ENCODE data around the gene SKAP1. TPM values are rescaled to one million over a fixed set of nuclear protein-coding genes. Genes with fewer than 3 reads are reported as not detected.
A peak's percentile ranks its signal among the peaks of the same experiment; 100 is the strongest.

The SKAP1 gene
- total RNA-seq, 8 experiments from 2014 or later = 1.2 to 7.1 (median 1.5) TPM; not detected in 2

- Histone ChIP-seq H3K4me3 (no peak overlapping the region), H3K4me1 (replicated peaks in 1 of 2) (peaks cover 0 to 12% of the 10 kb centered on the region in 2 donors), H3K27ac (no peak overlapping the region)
- in situ Hi-C loops (cut with MboI; ENCODE audit: low pct_unique_long_range_greater_than_20kb in 2 of 9, low sequenced_read_pairs in 9 of 9, unreplicated experiment in 9 of 9) = no loop called here
- ATAC-seq (replicated peaks in 6 of 8) = peak in 2 of 8 experiments; percentile 22 to 80
These were observed 40.1 kb downstream of the SKAP1 start for GRCh38 chr17:48389903-48390302.

DNA sequence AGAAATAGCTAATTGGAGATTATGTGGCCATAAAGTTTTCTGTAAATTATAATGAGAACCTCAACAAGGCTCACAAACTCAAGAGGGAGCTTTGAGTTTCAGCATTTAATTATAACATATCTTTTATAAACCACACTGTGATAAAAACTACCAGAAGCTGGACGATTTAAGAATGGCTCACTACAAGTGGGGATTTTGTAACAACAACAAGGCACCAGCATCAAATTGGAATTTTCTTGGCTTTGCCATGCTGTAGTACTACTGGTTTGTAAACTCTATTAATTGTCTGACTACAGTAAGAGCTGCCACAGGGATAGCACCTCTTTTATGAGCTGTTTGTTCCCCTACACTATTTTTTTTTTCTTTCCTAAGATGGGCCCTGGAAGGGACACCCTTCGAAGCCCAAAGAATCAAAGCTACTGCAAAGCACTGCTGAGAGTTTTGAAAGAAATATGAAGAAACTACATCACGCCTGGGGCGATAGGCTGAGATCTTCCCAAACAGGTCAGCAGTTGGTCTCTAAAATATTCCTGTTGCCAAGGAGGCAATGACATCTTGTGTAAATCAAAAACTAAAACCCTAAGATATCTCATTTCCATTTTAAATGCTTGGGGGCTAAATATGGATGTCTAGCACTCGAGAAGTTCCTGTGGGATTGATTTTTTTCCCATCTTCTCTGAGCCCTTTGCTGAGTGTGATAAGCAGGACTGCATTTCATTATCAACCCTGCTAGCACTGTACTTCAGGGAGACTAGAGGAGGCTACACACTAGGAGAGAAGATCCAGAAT lies 40.9 kb downstream of the SKAP1 start:
- 10 to 80% (median 62%) methylated on average over 1 to 5 of the region's 5 CpGs for WGBS, 10 experiments

GRCh38 chr17:48386826-48387225 lies 43.2 kb downstream of the SKAP1 start:
- Histone ChIP-seq H3K4me3 (no peak overlapping the region), H3K27ac (no peak overlapping the region), H3K4me1 (replicated peaks in 1 of 2) (peaks cover 0 to 12% of the 10 kb centered on the region in 2 donors)
- no peak for ATAC-seq (replicated peaks in 6 of 8)
- in situ Hi-C loops (cut with MboI; ENCODE audit: low pct_unique_long_range_greater_than_20kb in 2 of 9, low sequenced_read_pairs in 9 of 9, unreplicated experiment in 9 of 9) = no loop called here
- WGBS, 10 experiments = 42 to 100% (median 83%) methylated on average over 1 of the region's 1 CpG; no CpG with 5 or more reads in 2 of the 10 experiments

More for the DNA sequence above, 40.9 kb downstream of the SKAP1 start:
- no peak overlapping the region for H3K27ac ChIP-seq
- in situ Hi-C loops (cut with MboI; ENCODE audit: low pct_unique_long_range_greater_than_20kb in 2 of 9, low sequenced_read_pairs in 9 of 9, unreplicated experiment in 9 of 9) = no loop called here
- peak in 4 of 8 experiments; percentile 31 to 90 (median 65) for ATAC-seq (replicated peaks in 6 of 8)
- H3K4me3 ChIP-seq = no peak overlapping the region
- H3K4me1 ChIP-seq (replicated peaks in 1 of 2) = peaks cover 0 to 12% of the 10 kb centered on the region in 2 donors

- peaks cover 0 to 12% of the 10 kb centered on the region in 2 donors for H3K4me1 ChIP-seq (replicated peaks in 1 of 2)
- no peak for ATAC-seq (replicated peaks in 6 of 8)
- H3K27ac ChIP-seq = no peak overlapping the region
- in situ Hi-C loops (cut with MboI; ENCODE audit: low pct_unique_long_range_greater_than_20kb in 2 of 9, low sequenced_read_pairs in 9 of 9, unreplicated experiment in 9 of 9) = no loop called here
- H3K4me3 ChIP-seq = no peak overlapping the region
- WGBS, 10 experiments = 17 to 82% (median 43%) methylated on average over 1 of the region's 1 CpG; no CpG with 5 or more reads in 3 of the 10 experiments
These were observed 44.7 kb downstream of the SKAP1 start for GRCh38 chr17:48385319-48385718.

DNA sequence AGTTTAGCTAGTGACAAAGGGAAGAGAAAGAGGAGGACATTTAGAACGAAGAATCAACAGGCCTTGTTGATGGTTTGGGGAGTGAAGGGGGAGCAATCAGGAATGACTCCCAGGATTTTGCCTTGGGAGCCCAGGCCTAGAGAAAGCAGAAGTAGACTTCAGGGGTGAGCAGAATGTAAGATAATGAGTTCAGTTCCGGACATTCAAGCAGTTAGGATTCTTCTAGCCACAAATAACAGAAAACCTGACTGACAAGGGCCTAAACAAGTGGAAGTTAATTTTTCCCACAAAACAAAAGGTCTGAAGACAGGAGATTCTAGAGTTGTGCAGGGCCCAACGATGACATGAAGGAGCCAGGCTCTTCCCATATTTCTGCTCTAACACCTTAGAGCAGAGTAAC lies 45.9 kb downstream of the SKAP1 start:
- ATAC-seq (replicated peaks in 6 of 8) = no peak
- WGBS, 10 experiments = 14 to 100% (median 81%) methylated on average over 1 to 3 of the region's 3 CpGs

GRCh38 chr17:48382989-48383388 lies 47.0 kb downstream of the SKAP1 start:
- in situ Hi-C loops (cut with MboI; ENCODE audit: low pct_unique_long_range_greater_than_20kb in 2 of 9, low sequenced_read_pairs in 9 of 9, unreplicated experiment in 9 of 9) = no loop called here
- H3K4me3 ChIP-seq = no peak overlapping the region
- H3K27ac ChIP-seq = no peak overlapping the region
- H3K4me1 ChIP-seq (replicated peaks in 1 of 2) = no peaks in the 10 kb centered on the region
- WGBS, 10 experiments = 51 to 94% (median 83%) methylated on average over 1 to 3 of the region's 3 CpGs; no CpG with 5 or more reads in 3 of the 10 experiments
- ATAC-seq (replicated peaks in 6 of 8) = no peak

More for the DNA sequence above, 45.9 kb downstream of the SKAP1 start:
- no peak overlapping the region for H3K4me3 ChIP-seq
- in situ Hi-C loops (cut with MboI; ENCODE audit: low pct_unique_long_range_greater_than_20kb in 2 of 9, low sequenced_read_pairs in 9 of 9, unreplicated experiment in 9 of 9) = no loop called here
- H3K4me1 ChIP-seq (replicated peaks in 1 of 2) = peaks cover 0 to 5% of the 10 kb centered on the region in 2 donors
- H3K27ac ChIP-seq = no peak overlapping the region

DNA sequence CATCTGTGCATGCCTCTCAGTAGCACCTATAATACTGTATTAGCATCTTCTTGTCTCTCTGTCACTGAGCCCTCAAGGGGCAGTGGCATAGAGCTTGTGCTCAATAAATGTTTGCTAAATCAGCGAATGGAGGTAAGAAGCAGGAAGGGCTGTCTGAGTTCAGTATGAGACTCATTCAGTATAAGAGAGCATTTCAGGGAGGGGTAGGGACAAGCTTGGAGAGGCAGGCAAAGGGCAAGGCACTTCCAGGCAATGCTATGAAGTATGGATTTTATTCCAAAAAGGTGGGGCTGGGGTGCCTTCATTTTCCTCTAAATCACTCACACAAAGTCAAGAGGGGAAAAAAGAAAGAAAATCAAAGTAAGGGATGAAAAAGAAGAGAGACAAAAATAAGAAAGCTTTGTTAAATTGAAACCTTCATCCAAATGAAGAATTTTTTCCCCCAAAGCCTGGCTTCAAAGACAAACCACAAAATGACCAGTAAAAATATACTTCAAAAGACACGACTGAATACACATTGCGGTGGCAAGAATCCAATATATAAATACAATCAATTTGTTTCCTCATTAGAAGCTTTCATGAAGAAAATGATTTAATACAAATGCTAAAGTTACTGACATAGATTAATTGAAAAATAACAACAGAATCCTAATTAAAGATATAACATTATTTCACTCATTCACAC lies 51.2 kb downstream of the SKAP1 start:
- WGBS, 10 experiments = 12 to 94% (median 75%) methylated on average over 2 to 3 of the region's 3 CpGs; no CpG with 5 or more reads in 1 of the 10 experiments
- in situ Hi-C loops (cut with MboI; ENCODE audit: low pct_unique_long_range_greater_than_20kb in 2 of 9, low sequenced_read_pairs in 9 of 9, unreplicated experiment in 9 of 9) = no loop called here
- ATAC-seq (replicated peaks in 6 of 8) = peak in 2 of 8 experiments; percentile 63 to 70

GRCh38 chr17:48378238-48378637 lies 51.8 kb downstream of the SKAP1 start:
- in situ Hi-C loops (cut with MboI; ENCODE audit: low pct_unique_long_range_greater_than_20kb in 2 of 9, low sequenced_read_pairs in 9 of 9, unreplicated experiment in 9 of 9) = no loop called here
- H3K27ac ChIP-seq = no peak overlapping the region
- H3K4me1 ChIP-seq (replicated peaks in 1 of 2) = no peaks in the 10 kb centered on the region
- no peak for ATAC-seq (replicated peaks in 6 of 8)
- WGBS, 10 experiments = 0 to 100% (median 80%) methylated on average over 1 to 2 of the region's 3 CpGs; no CpG with 5 or more reads in 5 of the 10 experiments
- H3K4me3 ChIP-seq = no peak overlapping the region

More for the DNA sequence above, 51.2 kb downstream of the SKAP1 start:
- Histone ChIP-seq H3K27ac (no peak overlapping the region), H3K4me1 (replicated peaks in 1 of 2) (no peaks in the 10 kb centered on the region), H3K4me3 (no peak overlapping the region)

GRCh38 chr17:48376682-48377325 lies 53.2 kb downstream of the SKAP1 start:
- H3K4me1 ChIP-seq (replicated peaks in 1 of 2) = no peaks in the 10 kb centered on the region
- no peak overlapping the region for H3K4me3 ChIP-seq
- H3K27ac ChIP-seq = no peak overlapping the region
- in situ Hi-C loops (cut with MboI; ENCODE audit: low pct_unique_long_range_greater_than_20kb in 2 of 9, low sequenced_read_pairs in 9 of 9, unreplicated experiment in 9 of 9) = no loop called here
- peak in 2 of 8 experiments; percentile 56 to 70 for ATAC-seq (replicated peaks in 6 of 8)
- WGBS, 10 experiments = 20 to 88% (median 78%) methylated on average over 1 to 6 of the region's 6 CpGs

DNA sequence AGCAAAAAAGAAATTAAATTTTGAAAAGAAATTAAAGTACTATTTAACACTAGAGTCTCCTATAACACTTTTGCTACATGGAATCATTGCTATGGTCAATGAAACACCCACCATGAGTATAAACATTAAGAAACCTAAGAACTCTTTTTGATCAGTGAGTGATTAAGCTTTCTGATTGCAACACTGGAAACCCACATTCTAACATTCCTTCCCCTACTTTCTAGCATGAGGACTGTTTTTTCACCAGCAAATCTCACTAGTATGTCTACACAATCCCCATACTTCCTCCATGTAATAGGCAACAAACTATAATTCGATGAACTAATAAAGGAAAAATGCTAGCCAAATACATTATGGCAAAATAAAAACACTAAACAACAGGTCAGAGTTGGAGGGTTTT lies 54.7 kb downstream of the SKAP1 start:
- ATAC-seq (replicated peaks in 6 of 8) = no peak
- Histone ChIP-seq H3K27ac (no peak overlapping the region), H3K4me3 (no peak overlapping the region), H3K4me1 (replicated peaks in 1 of 2) (no peaks in the 10 kb centered on the region)
- in situ Hi-C loops (cut with MboI; ENCODE audit: low pct_unique_long_range_greater_than_20kb in 2 of 9, low sequenced_read_pairs in 9 of 9, unreplicated experiment in 9 of 9) = no loop called here
- WGBS, 10 experiments = 0 to 75% (median 22%) methylated on average over 1 of the region's 1 CpG; no CpG with 5 or more reads in 3 of the 10 experiments

GRCh38 chr17:48374650-48375230 lies 55.3 kb downstream of the SKAP1 start:
- no peak overlapping the region for H3K4me3 ChIP-seq
- in situ Hi-C loops (cut with MboI; ENCODE audit: low pct_unique_long_range_greater_than_20kb in 2 of 9, low sequenced_read_pairs in 9 of 9, unreplicated experiment in 9 of 9) = no loop called here
- no peaks in the 10 kb centered on the region for H3K4me1 ChIP-seq (replicated peaks in 1 of 2)
- WGBS, 10 experiments = 40 to 100% (median 83%) methylated on average over 1 of the region's 1 CpG; no CpG with 5 or more reads in 2 of the 10 experiments
- peak in 3 of 8 experiments; percentile 13 to 80 (median 47) for ATAC-seq (replicated peaks in 6 of 8)
- no peak overlapping the region for H3K27ac ChIP-seq

DNA sequence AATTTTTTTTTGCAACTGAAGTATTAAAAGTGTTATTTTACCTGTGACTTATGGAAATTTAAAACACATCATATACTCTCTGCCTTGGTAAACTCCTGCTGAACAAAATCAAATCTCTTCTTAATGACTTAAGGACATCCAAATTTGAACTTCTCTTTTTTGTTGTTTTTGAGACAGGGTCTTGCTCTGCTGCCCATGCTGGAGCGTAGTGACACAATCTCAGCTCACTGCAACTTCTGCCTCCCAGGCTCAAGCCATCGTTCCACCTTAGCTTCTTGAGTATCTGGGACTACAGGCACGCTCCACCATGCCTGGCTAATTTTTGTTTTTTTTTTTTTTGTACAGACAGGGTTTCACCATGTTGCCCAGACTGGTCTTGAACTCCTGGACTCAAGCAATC lies 56.1 kb downstream of the SKAP1 start:
- in situ Hi-C loops (cut with MboI; ENCODE audit: low pct_unique_long_range_greater_than_20kb in 2 of 9, low sequenced_read_pairs in 9 of 9, unreplicated experiment in 9 of 9) = no loop called here
- Histone ChIP-seq H3K27ac (no peak overlapping the region), H3K4me1 (replicated peaks in 1 of 2) (no peaks in the 10 kb centered on the region), H3K4me3 (no peak overlapping the region)
- 39 to 100% (median 76%) methylated on average over 1 to 3 of the region's 3 CpGs; no CpG with 5 or more reads in 2 of the 10 experiments for WGBS, 10 experiments
- no peak for ATAC-seq (replicated peaks in 6 of 8)

Measured in motor neuron (in vitro differentiated cells).